HepG2 (cell line): ENCODE results near the gene AGBL1. TPM values are rescaled to one million over a fixed set of nuclear protein-coding genes. Genes with fewer than 3 reads are reported as not detected.

Experiments used
- ATAC-seq: fragments of 200-7000 bp; cut with Tn5 transposase; 3 replicates; pipeline ENCODE4 v1.9.1; 2020; ENCODE audit warnings: mild to moderate bottlenecking, moderate library complexity
- BruUV-seq: library from RNA; stranded (reverse); fragments of 400-500 nt; replicated peaks from 2 replicates; lab custom pipeline; 2021; lab: Mats Ljungman, UMichigan
- CTCF ChIA-PET: fragments of 300-600 bp; formaldehyde crosslinking; extraction: SDS; loops from one replicate; lab custom pipeline; 2021; ENCODE audit warnings: low total read pairs, inconsistent platforms, low intra/inter-chr PET ratio; lab: Yijun Ruan, JAX
- POLR2A ChIA-PET: fragments of 350-600 bp; sonication (Branson Sonifier 250); formaldehyde crosslinking; loops from one replicate; lab custom pipeline; 2020; ENCODE audit warnings: antibody characterized with exemption, inconsistent platforms; lab: Yijun Ruan, JAX
- DNase-seq: peaks from one replicate; pipeline ENCODE4 v3.0.0-alpha.2; 2015; ENCODE audit warnings: low spot score
- FAIRE-seq: peaks from 3 replicates; lab custom pipeline; 2011; peaks lifted over from hg19 to GRCh38; lab: Jason Lieb, UNC
- H2AFZ ChIP-seq: one replicate; pipeline ENCODE4 v1.6.1; 2011; ENCODE audit warnings: low read length, inconsistent platforms
- H3K27ac ChIP-seq: fragments of 300-600 bp; 3 replicates; pipeline ENCODE4 v1.8.0; 2011; ENCODE audit warnings: mixed run types, mild to moderate bottlenecking, mixed read lengths, low read length, inconsistent platforms; ENCODE audit not compliant: insufficient read depth; ENCODE audit errors: extremely low read length
- H3K27me3 ChIP-seq, 2 experiments: fragments of 200-600 bp in 1 of 2; 2 replicates in 1 of 2; 3 replicates in 1 of 2; pipeline versions ENCODE4 v1.6.0 to v1.8.0; 2011; ENCODE audit warnings: low read length in 2 of 2, mild to moderate bottlenecking in 2 of 2, moderate library complexity in 2 of 2, inconsistent platforms in 1 of 2; ENCODE audit not compliant: insufficient read depth in 2 of 2, control insufficient read depth in 1 of 2
- H3K36me3 ChIP-seq, 2 experiments: fragments of 200-600 bp in 1 of 2; replicated peaks in 1 of 2; 2 replicates in 1 of 2; 3 replicates in 1 of 2; pipeline versions ENCODE4 v1.5.1 to v1.8.0; 2011; ENCODE audit warnings: low read length in 2 of 2, inconsistent platforms in 1 of 2; ENCODE audit not compliant: insufficient read depth in 2 of 2, control insufficient read depth in 1 of 2
- H3K4me1 ChIP-seq: 2 replicates; pipeline ENCODE4 v1.5.1; 2012; ENCODE audit warnings: low read length, inconsistent platforms; ENCODE audit not compliant: insufficient read depth
- H3K4me2 ChIP-seq: 2 replicates; pipeline ENCODE4 v1.6.0; 2011; ENCODE audit warnings: low read depth, low read length, inconsistent platforms
- H3K4me3 ChIP-seq, 3 experiments: fragments of 200-600 bp in 1 of 3; sonication (generic), shearing (Covaris generic) in 1 of 3; replicated peaks in 1 of 3; 2 replicates each; pipeline ENCODE4 v1.5.1; 2011 to 2016; ENCODE audit warnings: low read length in 3 of 3, inconsistent platforms in 2 of 3, low read depth in 2 of 3, mild to moderate bottlenecking in 2 of 3, control low read depth in 1 of 3, mixed read lengths in 1 of 3; ENCODE audit not compliant: insufficient read depth in 1 of 3
- H3K79me2 ChIP-seq: one replicate; pipeline ENCODE4 v1.6.1; 2011; ENCODE audit warnings: low read length, inconsistent platforms; ENCODE audit not compliant: insufficient read depth
- H3K9ac ChIP-seq: 2 replicates; pipeline ENCODE4 v1.6.0; 2011; ENCODE audit warnings: mild to moderate bottlenecking, low read depth, low read length, inconsistent platforms; ENCODE audit not compliant: insufficient read depth
- H3K9me3 ChIP-seq: 2 replicates; pipeline ENCODE4 v1.5.1; 2012; ENCODE audit warnings: mild to moderate bottlenecking, low read length
- H4K20me1 ChIP-seq: 2 replicates; pipeline ENCODE4 v1.6.0; 2011; ENCODE audit warnings: inconsistent platforms, mild to moderate bottlenecking, low read length, moderate library complexity; ENCODE audit not compliant: insufficient read depth
- ATF5 ChIP-seq: sonication (generic); formaldehyde crosslinking; IDR thresholded peaks from 2 replicates; pipeline ENCODE4 v1.4.0; 2020; ENCODE audit warnings: mild to moderate bottlenecking, low read depth, missing genetic modification reagents
- CCDC6 ChIP-seq: sonication (generic); formaldehyde crosslinking; IDR thresholded peaks from 2 replicates; pipeline ENCODE4 v1.8.1; 2022; ENCODE audit warnings: mild to moderate bottlenecking, missing genetic modification reagents, moderate library complexity
- HNRNPUL1 ChIP-seq: fragments of 200-400 bp; formaldehyde crosslinking; IDR thresholded peaks from 2 replicates; pipeline ENCODE4 v1.6.1; 2017; ENCODE audit warnings: low read depth, mild to moderate bottlenecking, low read length, moderate library complexity
- RARA ChIP-seq: IDR thresholded peaks from 2 replicates; pipeline ENCODE4 v1.6.1; 2016; ENCODE audit warnings: missing genetic modification reagents, missing compliant biosample characterization
- SMC3 ChIP-seq: IDR thresholded peaks from 2 replicates; pipeline ENCODE4 v1.6.1; 2011; ENCODE audit warnings: low read length, improper control_type of control experiment
- STAG1 ChIP-seq: sonication (generic); formaldehyde crosslinking; IDR thresholded peaks from 2 replicates; pipeline ENCODE4 v1.4.0; 2020; ENCODE audit warnings: missing genetic modification reagents
- TARDBP ChIP-seq: sonication (generic); formaldehyde crosslinking; IDR thresholded peaks from 2 replicates; pipeline ENCODE4 v1.8.0; 2022; ENCODE audit warnings: mild to moderate bottlenecking, missing genetic modification reagents
- ZFAT ChIP-seq: sonication (generic); formaldehyde crosslinking; conservative IDR thresholded peaks from 2 replicates; pipeline ENCODE4 v1.8.1; 2023; ENCODE audit warnings: missing genetic modification reagents, inconsistent platforms
- WGBS: methylation state at CpG from one replicate; pipeline ENCODE4 v1.1.6; 2017; ENCODE audit warnings: low lambda C conversion rate; 5-methylcytosine and 5-hydroxymethylcytosine counted together
- in situ Hi-C: cut with HindIII; loops from 2 replicates; pipeline ENCODE4 v1.10.0; 2017; ENCODE audit warnings: low pct_unique_long_range_greater_than_20kb; ENCODE audit not compliant: extremely low pct_ligation_motif_present
- intact Hi-C: fragments of 100-400 bp; cut with micrococcal nuclease; formaldehyde crosslinking; loops from one replicate; pipeline ENCODE4 v1.10.0; 2022; ENCODE audit not compliant: unreplicated experiment
- polyA plus RNA-seq, 8 experiments: library from polyadenylated mRNA; depleted of rRNA in 3 of 8; stranded (reverse) in 7 of 8; unstranded in 1 of 8; fragments of >200 nt; fragmentation: Illumina TruSeq in 4 of 8; extraction: Trizol in 4 of 8; gene quantifications; 2 replicates each; pipeline versions ENCODE4 v1.2.1 to v1.2.3, GENCODE V29; 2011 to 2016; ENCODE audit warnings: low read depth in 4 of 8, missing spikeins in 1 of 8, mixed read lengths in 1 of 8; ENCODE audit not compliant: insufficient read depth in 1 of 8
- total RNA-seq, 5 experiments: library from RNA; depleted of rRNA; stranded (reverse); fragments of >200 nt; fragmentation: Illumina TruSeq; extraction: Trizol; gene quantifications; 2 replicates each; pipeline ENCODE4 v1.2.3, GENCODE V29; 2016; ENCODE audit warnings: low read depth in 1 of 5
- TF ChIP-seq, protein P1 (sequence below): sonication (generic); formaldehyde crosslinking; IDR thresholded peaks from 2 replicates; pipeline ENCODE4 v1.4.0; 2020; ENCODE audit warnings: mild to moderate bottlenecking, missing genetic modification reagents
- TF ChIP-seq, protein P2 (sequence below): sonication (generic); formaldehyde crosslinking; IDR thresholded peaks from 2 replicates; pipeline ENCODE4 v1.5.0; 2020; ENCODE audit warnings: mild to moderate bottlenecking, missing genetic modification reagents, moderate library complexity

The AGBL1 gene
- total and polyA plus RNA-seq, 2 of the 13 experiments (the other 11 are each of a cell fraction or from before 2014, with no cell fraction given) = 0.01 TPM; not detected in 1

GRCh38 chr15:86167841-86168240 lies 88.2 kb downstream of the AGBL1 start (continued):
- TF ChIP-seq, protein P1, sequence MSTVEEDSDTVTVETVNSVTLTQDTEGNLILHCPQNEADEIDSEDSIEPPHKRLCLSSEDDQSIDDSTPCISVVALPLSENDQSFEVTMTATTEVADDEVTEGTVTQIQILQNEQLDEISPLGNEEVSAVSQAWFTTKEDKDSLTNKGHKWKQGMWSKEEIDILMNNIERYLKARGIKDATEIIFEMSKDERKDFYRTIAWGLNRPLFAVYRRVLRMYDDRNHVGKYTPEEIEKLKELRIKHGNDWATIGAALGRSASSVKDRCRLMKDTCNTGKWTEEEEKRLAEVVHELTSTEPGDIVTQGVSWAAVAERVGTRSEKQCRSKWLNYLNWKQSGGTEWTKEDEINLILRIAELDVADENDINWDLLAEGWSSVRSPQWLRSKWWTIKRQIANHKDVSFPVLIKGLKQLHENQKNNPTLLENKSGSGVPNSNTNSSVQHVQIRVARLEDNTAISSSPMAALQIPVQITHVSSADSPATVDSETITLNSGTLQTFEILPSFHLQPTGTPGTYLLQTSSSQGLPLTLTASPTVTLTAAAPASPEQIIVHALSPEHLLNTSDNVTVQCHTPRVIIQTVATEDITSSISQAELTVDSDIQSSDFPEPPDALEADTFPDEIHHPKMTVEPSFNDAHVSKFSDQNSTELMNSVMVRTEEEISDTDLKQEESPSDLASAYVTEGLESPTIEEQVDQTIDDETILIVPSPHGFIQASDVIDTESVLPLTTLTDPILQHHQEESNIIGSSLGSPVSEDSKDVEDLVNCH = no peak
- no peak for TF ChIP-seq RARA
- TF ChIP-seq HNRNPUL1 = no peak
- no peak for TF ChIP-seq CCDC6
- no peak for TF ChIP-seq ZFAT
- TF ChIP-seq TARDBP (CRISPR knock-in tag) = no peak

DNA sequence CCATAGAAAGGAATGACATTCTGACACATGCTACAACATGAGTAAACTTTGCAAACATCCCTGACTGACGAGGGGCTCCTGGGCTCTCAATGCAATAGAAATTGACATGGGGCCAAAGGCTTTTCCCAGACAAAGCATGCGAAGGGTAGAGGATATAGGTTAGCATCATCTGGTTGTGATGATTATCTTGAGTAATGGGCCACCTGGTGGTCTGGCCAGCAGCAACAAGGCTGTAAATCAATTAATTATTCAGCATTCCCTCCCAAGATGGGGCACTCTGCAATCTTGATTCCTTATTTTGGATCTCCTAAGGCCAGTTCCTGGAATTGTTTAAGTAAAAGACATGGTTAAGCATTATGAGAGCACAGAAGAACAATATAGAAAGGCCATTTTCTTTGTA lies 99.2 kb downstream of the AGBL1 start:
- Histone ChIP-seq H3K4me2 (no peak overlapping the region), H3K79me2 (no peaks in the 10 kb centered on the region), H3K36me3 (no peaks in the 10 kb centered on the region), H3K9ac (no peak overlapping the region), H3K27me3 (no peaks in the 10 kb centered on the region), H3K27ac (no peak overlapping the region), H3K4me1 (no peaks in the 10 kb centered on the region), H3K4me3 (no peak overlapping the region), H2AFZ (no peak overlapping the region), H4K20me1 (no peaks in the 10 kb centered on the region), H3K9me3 (no peaks in the 10 kb centered on the region)
- DNase-seq (no peak), ATAC-seq (no peak), FAIRE-seq (no peak)
- POLR2A ChIA-PET = no interaction called here
- 16% methylated on average over 2 of the region's 2 CpGs for WGBS
- TF ChIP-seq, protein P2, sequence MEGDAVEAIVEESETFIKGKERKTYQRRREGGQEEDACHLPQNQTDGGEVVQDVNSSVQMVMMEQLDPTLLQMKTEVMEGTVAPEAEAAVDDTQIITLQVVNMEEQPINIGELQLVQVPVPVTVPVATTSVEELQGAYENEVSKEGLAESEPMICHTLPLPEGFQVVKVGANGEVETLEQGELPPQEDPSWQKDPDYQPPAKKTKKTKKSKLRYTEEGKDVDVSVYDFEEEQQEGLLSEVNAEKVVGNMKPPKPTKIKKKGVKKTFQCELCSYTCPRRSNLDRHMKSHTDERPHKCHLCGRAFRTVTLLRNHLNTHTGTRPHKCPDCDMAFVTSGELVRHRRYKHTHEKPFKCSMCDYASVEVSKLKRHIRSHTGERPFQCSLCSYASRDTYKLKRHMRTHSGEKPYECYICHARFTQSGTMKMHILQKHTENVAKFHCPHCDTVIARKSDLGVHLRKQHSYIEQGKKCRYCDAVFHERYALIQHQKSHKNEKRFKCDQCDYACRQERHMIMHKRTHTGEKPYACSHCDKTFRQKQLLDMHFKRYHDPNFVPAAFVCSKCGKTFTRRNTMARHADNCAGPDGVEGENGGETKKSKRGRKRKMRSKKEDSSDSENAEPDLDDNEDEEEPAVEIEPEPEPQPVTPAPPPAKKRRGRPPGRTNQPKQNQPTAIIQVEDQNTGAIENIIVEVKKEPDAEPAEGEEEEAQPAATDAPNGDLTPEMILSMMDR (CRISPR knock-in tag) = peak; percentile 31; the same call in 1 of the 2 replicates
- TF ChIP-seq ATF5 (CRISPR knock-in tag) (no peak), STAG1 (CRISPR knock-in tag) (peak; percentile 52), SMC3 (peak; percentile 13; the same call in 1 of the 2 replicates)
- in situ Hi-C loops = loop anchor here (10.0 kb wide), 1 partner anchor 314 kb away; no protein-coding TSS in a partner anchor
- CTCF ChIA-PET = no interaction called here
- BruUV-seq = no TSS peak
- intact Hi-C loops = no loop called here
